Measurements from ENCODE around the gene UGT1A6.

DNA sequence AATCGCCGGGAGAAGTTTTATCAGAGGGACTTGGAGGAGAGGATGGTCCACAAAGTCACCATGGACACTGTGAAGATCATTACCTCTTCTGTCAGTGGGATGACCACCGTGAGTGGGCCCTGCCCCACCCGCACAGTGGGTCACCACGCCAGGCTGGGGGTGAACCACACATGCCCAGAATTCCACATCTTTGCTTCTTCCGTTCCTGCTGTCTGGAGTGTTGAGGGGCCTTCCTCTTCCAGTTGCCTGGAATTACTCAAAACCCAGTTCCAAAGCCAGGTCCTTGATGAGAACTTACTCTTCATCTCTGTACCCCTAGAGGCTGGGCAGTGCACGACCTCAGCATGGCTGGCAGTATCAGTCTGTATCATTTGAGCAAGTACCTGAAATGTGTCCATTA is 107.5 kb downstream of the UGT1A6 start:
- TF ChIP-seq, protein P1, sequence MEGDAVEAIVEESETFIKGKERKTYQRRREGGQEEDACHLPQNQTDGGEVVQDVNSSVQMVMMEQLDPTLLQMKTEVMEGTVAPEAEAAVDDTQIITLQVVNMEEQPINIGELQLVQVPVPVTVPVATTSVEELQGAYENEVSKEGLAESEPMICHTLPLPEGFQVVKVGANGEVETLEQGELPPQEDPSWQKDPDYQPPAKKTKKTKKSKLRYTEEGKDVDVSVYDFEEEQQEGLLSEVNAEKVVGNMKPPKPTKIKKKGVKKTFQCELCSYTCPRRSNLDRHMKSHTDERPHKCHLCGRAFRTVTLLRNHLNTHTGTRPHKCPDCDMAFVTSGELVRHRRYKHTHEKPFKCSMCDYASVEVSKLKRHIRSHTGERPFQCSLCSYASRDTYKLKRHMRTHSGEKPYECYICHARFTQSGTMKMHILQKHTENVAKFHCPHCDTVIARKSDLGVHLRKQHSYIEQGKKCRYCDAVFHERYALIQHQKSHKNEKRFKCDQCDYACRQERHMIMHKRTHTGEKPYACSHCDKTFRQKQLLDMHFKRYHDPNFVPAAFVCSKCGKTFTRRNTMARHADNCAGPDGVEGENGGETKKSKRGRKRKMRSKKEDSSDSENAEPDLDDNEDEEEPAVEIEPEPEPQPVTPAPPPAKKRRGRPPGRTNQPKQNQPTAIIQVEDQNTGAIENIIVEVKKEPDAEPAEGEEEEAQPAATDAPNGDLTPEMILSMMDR (conservative IDR thresholded peaks at IDR 0.05 in 1 of 2, IDR thresholded peaks at IDR 0.05 in 1 of 2; ENCODE audit: low read depth in 1 of 2, low read length in 2 of 2): no peak
- no peak for TF ChIP-seq EZH2 (IDR thresholded peaks at IDR 0.05; ENCODE audit: low read length, missing control alignments)

All from fibroblast of lung (primary cell).